GM23338 (cell line): ENCODE data around the gene ARHGEF38. TPM values are rescaled to one million over a fixed set of nuclear protein-coding genes. Genes with fewer than 3 reads are reported as not detected.
A peak's percentile ranks its signal among the peaks of the same experiment; 100 is the strongest.
"Not testable (repeated sequence)": the region's sequence is repeated elsewhere in the genome, so short reads cannot be mapped to it uniquely, and the experiment has no call there.

Experiments
- ATAC-seq: fragments of 200-7000 bp; cut with Tn5 transposase; 3 replicates; pipeline ENCODE4 v1.9.1; 2020
- DNase-seq: peaks from one replicate; pipeline ENCODE4 v3.0.0-alpha.2; 2015; ENCODE audit warnings: low spot score
- H2AFZ ChIP-seq: fragments of 200-600 bp; sonication (generic); 2 replicates; pipeline ENCODE4 v1.8.0; 2016; ENCODE audit warnings: antibody characterized with exemption, mild to moderate bottlenecking, moderate library complexity
- H3F3A ChIP-seq: fragments of 200-600 bp; sonication (generic); replicated peaks from 2 replicates; pipeline ENCODE4 v1.8.0; 2017; ENCODE audit warnings: antibody characterized with exemption, mixed run types, low read depth
- H3K27ac ChIP-seq: fragments of 200-600 bp; sonication (generic); 2 replicates; pipeline ENCODE4 v1.6.1; 2016; ENCODE audit warnings: low read depth
- H3K27me3 ChIP-seq: fragments of 200-600 bp; sonication (generic); 2 replicates; pipeline ENCODE4 v1.8.0; 2016; ENCODE audit warnings: mild to moderate bottlenecking, mixed run types, moderate library complexity; ENCODE audit not compliant: insufficient read depth
- H3K36me3 ChIP-seq: fragments of 200-600 bp; sonication (generic); 2 replicates; pipeline ENCODE4 v1.8.0; 2016; ENCODE audit warnings: mild to moderate bottlenecking; ENCODE audit not compliant: insufficient read depth
- H3K4me1 ChIP-seq: fragments of 200-600 bp; sonication (generic); 2 replicates; pipeline ENCODE4 v1.8.0; 2016; ENCODE audit warnings: mild to moderate bottlenecking, moderate library complexity; ENCODE audit not compliant: insufficient read depth
- H3K4me2 ChIP-seq: fragments of 200-600 bp; sonication (generic); 2 replicates; pipeline ENCODE4 v1.7.1; 2017; ENCODE audit warnings: mixed run types
- H3K4me3 ChIP-seq: fragments of 200-600 bp; sonication (generic); 2 replicates; pipeline ENCODE4 v1.6.1; 2016; ENCODE audit warnings: mixed run types
- H3K79me2 ChIP-seq: fragments of 200-600 bp; sonication (generic); replicated peaks from 2 replicates; pipeline ENCODE4 v1.8.0; 2017; ENCODE audit warnings: mild to moderate bottlenecking; ENCODE audit not compliant: insufficient read depth
- H3K9me2 ChIP-seq: fragments of 200-600 bp; sonication (generic); 2 replicates; pipeline ENCODE4 v1.8.0; 2017; ENCODE audit not compliant: insufficient read depth
- H4K20me1 ChIP-seq: fragments of 200-600 bp; sonication (generic); replicated peaks from 2 replicates; pipeline ENCODE4 v1.8.0; 2017; ENCODE audit warnings: mild to moderate bottlenecking; ENCODE audit not compliant: insufficient read depth
- H3K27ac Mint-ChIP-seq: 2 replicates; pipeline ENCODE4 v1.8.0; 2020; ENCODE audit warnings: inconsistent platforms, mild to moderate bottlenecking, moderate library complexity, mixed read lengths
- H3K27me3 Mint-ChIP-seq: 3 replicates; pipeline ENCODE4 v1.8.0; 2022; ENCODE audit warnings: low read depth, mild to moderate bottlenecking, moderate library complexity, mixed read lengths, inconsistent platforms; ENCODE audit not compliant: insufficient read depth, poor library complexity
- H3K36me3 Mint-ChIP-seq: 3 replicates; pipeline ENCODE4 v1.8.0; 2021; ENCODE audit warnings: low read depth, mild to moderate bottlenecking, inconsistent platforms, moderate library complexity, mixed read lengths
- H3K4me1 Mint-ChIP-seq: 3 replicates; pipeline ENCODE4 v1.8.0; 2020; ENCODE audit warnings: mild to moderate bottlenecking, inconsistent platforms, mixed read lengths
- H3K4me3 Mint-ChIP-seq: 3 replicates; pipeline ENCODE4 v1.8.0; 2021; ENCODE audit warnings: moderate library complexity, mild to moderate bottlenecking, inconsistent platforms, mixed read lengths
- H3K9me3 Mint-ChIP-seq: 3 replicates; pipeline ENCODE4 v1.8.0; 2020; ENCODE audit warnings: moderate library complexity, mild to moderate bottlenecking, inconsistent platforms, mixed read lengths
- CREB1 ChIP-seq: fragments of 250-450 bp; sonication (Bioruptor Pico); IDR thresholded peaks from 2 replicates; pipeline ENCODE4 v1.5.0; 2020; ENCODE audit warnings: low read depth, mild to moderate bottlenecking, moderate library complexity
- CTCF ChIP-seq, 2 experiments: fragments of 200-600 bp in 1 of 2; sonication (generic) in 1 of 2; conservative IDR thresholded peaks; 2 replicates each; pipeline versions ENCODE4 v1.5.1 to v1.6.1; 2016 to 2017; ENCODE audit warnings: antibody characterized with exemption in 2 of 2, low read depth in 2 of 2, mild to moderate bottlenecking in 2 of 2, moderate library complexity in 1 of 2
- ETS1 ChIP-seq: IDR thresholded peaks from 2 replicates; pipeline ENCODE4 v1.6.1; 2016; ENCODE audit warnings: antibody characterized with exemption
- EZH2phosphoT487 ChIP-seq: fragments of 200-600 bp; sonication (generic); IDR thresholded peaks from one replicate; pipeline ENCODE4 v1.8.1; 2018; ENCODE audit warnings: antibody characterized with exemption; ENCODE audit not compliant: unreplicated experiment
- NANOG ChIP-seq: IDR thresholded peaks from 2 replicates; pipeline ENCODE4 v1.6.1; 2016; ENCODE audit warnings: antibody characterized with exemption, borderline replicate concordance
- STAT1 ChIP-seq: IDR thresholded peaks from one replicate; pipeline ENCODE4 v1.6.1; 2016; ENCODE audit warnings: antibody characterized with exemption; ENCODE audit not compliant: unreplicated experiment
- ZNF114 ChIP-seq: fragments of 250-450 bp; sonication (Bioruptor Pico); IDR thresholded peaks from 2 replicates; pipeline ENCODE4 v1.5.0; 2020; ENCODE audit warnings: mild to moderate bottlenecking, moderate library complexity
- ZNF462 ChIP-seq: fragments of 250-450 bp; sonication (Bioruptor Pico); IDR thresholded peaks from 2 replicates; pipeline ENCODE4 v1.5.0; 2020; ENCODE audit warnings: mild to moderate bottlenecking, moderate library complexity
- polyA plus RNA-seq: library from polyadenylated mRNA; unstranded; fragments of >200 nt; fragmentation: Nextera tagmentation; extraction: Ambion mirVana; gene quantifications from 2 replicates; pipeline ENCODE4 v1.2.1, GENCODE V29; 2016
- total RNA-seq: library from RNA; depleted of rRNA; stranded (reverse); fragments of >200 nt; shearing (Covaris generic); gene quantifications from 2 replicates; pipeline ENCODE4 v1.2.3, GENCODE V29; 2014

The ARHGEF38 gene
- total and polyA plus RNA-seq, 2 experiments from 2014 or later: 0.58 TPM; not detected in 1

- not testable (repeated sequence) for H3K4me2 ChIP-seq, H3K9me2 ChIP-seq, H4K20me1 ChIP-seq, H3F3A ChIP-seq, H3K27me3 Mint-ChIP-seq, H3K4me3 Mint-ChIP-seq, H3K4me3 ChIP-seq, H3K27ac Mint-ChIP-seq, H3K4me1 ChIP-seq, DNase-seq, ATAC-seq, H3K27me3 ChIP-seq, H3K9me3 Mint-ChIP-seq, H3K27ac ChIP-seq, H3K4me1 Mint-ChIP-seq, H2AFZ ChIP-seq, H3K36me3 ChIP-seq, H3K36me3 Mint-ChIP-seq, H3K79me2 ChIP-seq
- TF ChIP-seq CTCF (conservative IDR thresholded peaks at IDR 0.05; ENCODE audit: low read depth in 2 of 2): peak; percentile 16 to 28; a peak in 3 of 4 replicates
Observed at GRCh38 chr4:105694812-105695211, 142.4 kb downstream of the ARHGEF38 start.

- H3K36me3 Mint-ChIP-seq, H3K4me3 ChIP-seq, H3K4me1 ChIP-seq, DNase-seq, ATAC-seq, H3K27ac Mint-ChIP-seq, H2AFZ ChIP-seq, H3K27me3 Mint-ChIP-seq, H3K4me2 ChIP-seq, H3K36me3 ChIP-seq, H3K27ac ChIP-seq, H3K79me2 ChIP-seq, H4K20me1 ChIP-seq, H3K9me2 ChIP-seq, H3K4me1 Mint-ChIP-seq, H3F3A ChIP-seq, H3K9me3 Mint-ChIP-seq, H3K4me3 Mint-ChIP-seq, H3K27me3 ChIP-seq: not testable (repeated sequence)
Observed at GRCh38 chr4:105695832-105696231, 143.4 kb downstream of the ARHGEF38 start.

- Histone ChIP-seq H3K36me3 (no peaks in the 10 kb centered on the region), H3K79me2 (no peaks in the 10 kb centered on the region; the same call in 1 of the 2 replicates), H4K20me1 (no peaks in the 10 kb centered on the region; the same call in 1 of the 2 replicates), H3K4me3 (no peak overlapping the region), H3K4me1 (no peaks in the 10 kb centered on the region), H3K9me2 (no peaks in the 10 kb centered on the region), H3K4me2 (no peak overlapping the region), H2AFZ (no peak overlapping the region), H3K27me3 (no peaks in the 10 kb centered on the region), H3K27ac (no peak overlapping the region), H3F3A (no peaks in the 10 kb centered on the region)
- no peak overlapping the region for H3K4me3 Mint-ChIP-seq
- no peaks in the 10 kb centered on the region for H3K9me3 Mint-ChIP-seq
- no peak overlapping the region for H3K27ac Mint-ChIP-seq
- DNase-seq (no peak), ATAC-seq (no peak)
- 0 out of 3 replicates have a peak, but pooled peaks cover 3% of the 10 kb centered on the region for H3K4me1 Mint-ChIP-seq
- H3K27me3 Mint-ChIP-seq: no peaks in the 10 kb centered on the region
- peaks cover 10% of the 10 kb centered on the region; the same call in 2 of the 3 replicates for H3K36me3 Mint-ChIP-seq
- TF ChIP-seq EZH2phosphoT487: no peak
- TF ChIP-seq ZNF114 (CRISPR knock-in tag): no peak
- no peak for TF ChIP-seq NANOG
- TF ChIP-seq STAT1: no peak
- no peak for TF ChIP-seq ZNF462
- TF ChIP-seq CREB1 (CRISPR knock-in tag): no peak
- TF ChIP-seq ETS1: no peak
Observed at GRCh38 chr4:105698607-105699006, 146.2 kb downstream of the ARHGEF38 start.
